GM12892 (cell line): ENCODE results near the gene ZNRF3.

ENCODE experiments used
- POLR2A ChIP-seq: IDR thresholded peaks from 2 replicates; pipeline ENCODE4 v1.6.1; 2011; ENCODE audit warnings: low read depth, low read length, control low read depth
- POLR2AphosphoS5 ChIP-seq: IDR thresholded peaks from 2 replicates; pipeline ENCODE4 v1.6.1; 2011; ENCODE audit warnings: low read depth, low read length, control low read depth
- TAF1 ChIP-seq: IDR thresholded peaks from 2 replicates; pipeline ENCODE4 v1.6.1; 2011; ENCODE audit warnings: low read depth, mild to moderate bottlenecking, control low read depth, low read length, borderline replicate concordance

DNA sequence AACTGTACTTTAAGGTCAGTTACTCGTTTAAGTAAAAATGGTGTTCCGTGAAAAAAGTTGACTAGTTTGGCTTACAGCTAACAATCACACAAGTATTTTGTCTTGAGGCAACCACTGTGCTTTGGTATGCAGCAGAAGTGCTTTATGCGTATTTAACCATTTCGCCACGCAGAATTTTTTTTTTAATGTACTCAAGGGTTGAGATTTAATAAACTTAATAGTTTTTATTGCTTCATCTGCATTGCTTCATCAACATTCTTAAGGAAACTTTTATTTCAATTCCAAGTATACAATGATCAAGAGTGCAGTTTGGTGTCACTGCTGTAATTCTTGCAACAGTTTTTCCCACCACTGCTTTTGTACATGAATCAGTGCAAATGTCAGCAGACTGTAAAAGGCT lies 66.4 kb downstream of the ZNRF3 start:
- TF ChIP-seq POLR2AphosphoS5 = no peak
- TF ChIP-seq TAF1 = no peak
- no peak for TF ChIP-seq POLR2A
